HL-60/S4 treated with retinoic acid at 250 ng/mL for 4 days and 3 days (cell line): ENCODE measurements around the gene XPA.
"Not testable (repeated sequence)": the region's sequence is repeated elsewhere in the genome, so short reads cannot be mapped to it uniquely, and the experiment has no call there.

Experiments
- in situ Hi-C: fragments of 300-500 bp; cut with MboI; formaldehyde crosslinking; loops from 2 replicates; pipeline ENCODE4 v1.7.0; 2022; ENCODE audit warnings: low sequenced_read_pairs

XPA gene

DNA sequence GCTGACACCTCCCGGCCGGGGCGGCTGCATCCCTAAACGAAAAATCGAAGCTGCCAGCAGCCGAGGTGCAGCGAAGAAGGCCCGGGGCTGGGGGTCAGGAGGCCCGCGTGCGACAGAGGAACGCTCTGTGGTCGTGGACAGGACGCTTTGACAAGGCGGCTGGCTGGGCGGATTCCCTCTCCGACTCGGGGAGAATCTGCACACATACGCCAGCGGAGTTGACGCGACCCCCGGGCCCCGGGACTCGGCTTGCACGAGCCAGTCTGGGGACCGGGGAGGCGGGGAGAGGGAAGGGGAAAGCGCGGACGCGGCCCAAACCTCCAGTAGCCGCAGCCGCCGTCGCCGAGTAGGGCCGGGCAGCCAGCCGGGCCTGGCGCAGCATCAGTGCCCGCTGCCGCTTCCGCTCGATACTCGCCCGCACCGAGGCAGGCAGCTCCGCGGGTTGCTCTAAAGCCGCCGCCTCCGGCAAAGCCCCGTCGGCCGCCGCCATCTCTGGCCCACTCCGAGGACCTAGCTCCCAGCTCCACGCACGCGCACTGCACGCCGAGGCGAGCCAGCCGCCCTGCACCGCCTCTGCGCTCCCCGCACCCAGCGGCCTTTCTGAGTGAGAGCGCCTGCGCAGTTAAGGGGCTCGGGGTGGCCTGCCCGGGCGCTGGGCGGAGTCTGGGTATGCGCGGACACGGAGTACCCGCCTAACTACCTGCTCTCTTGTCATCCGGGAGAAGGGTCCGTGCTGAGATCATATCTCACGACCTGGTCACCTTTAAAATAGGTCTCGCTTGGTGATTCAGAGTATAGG, at the start of gene XPA:
Gene XPA (minus strand): TSS at position 538 of the 799 bp plus-strand sequence. CDS start 48 bp downstream, at position 490.
- in situ Hi-C loops: no loop called here

DNA sequence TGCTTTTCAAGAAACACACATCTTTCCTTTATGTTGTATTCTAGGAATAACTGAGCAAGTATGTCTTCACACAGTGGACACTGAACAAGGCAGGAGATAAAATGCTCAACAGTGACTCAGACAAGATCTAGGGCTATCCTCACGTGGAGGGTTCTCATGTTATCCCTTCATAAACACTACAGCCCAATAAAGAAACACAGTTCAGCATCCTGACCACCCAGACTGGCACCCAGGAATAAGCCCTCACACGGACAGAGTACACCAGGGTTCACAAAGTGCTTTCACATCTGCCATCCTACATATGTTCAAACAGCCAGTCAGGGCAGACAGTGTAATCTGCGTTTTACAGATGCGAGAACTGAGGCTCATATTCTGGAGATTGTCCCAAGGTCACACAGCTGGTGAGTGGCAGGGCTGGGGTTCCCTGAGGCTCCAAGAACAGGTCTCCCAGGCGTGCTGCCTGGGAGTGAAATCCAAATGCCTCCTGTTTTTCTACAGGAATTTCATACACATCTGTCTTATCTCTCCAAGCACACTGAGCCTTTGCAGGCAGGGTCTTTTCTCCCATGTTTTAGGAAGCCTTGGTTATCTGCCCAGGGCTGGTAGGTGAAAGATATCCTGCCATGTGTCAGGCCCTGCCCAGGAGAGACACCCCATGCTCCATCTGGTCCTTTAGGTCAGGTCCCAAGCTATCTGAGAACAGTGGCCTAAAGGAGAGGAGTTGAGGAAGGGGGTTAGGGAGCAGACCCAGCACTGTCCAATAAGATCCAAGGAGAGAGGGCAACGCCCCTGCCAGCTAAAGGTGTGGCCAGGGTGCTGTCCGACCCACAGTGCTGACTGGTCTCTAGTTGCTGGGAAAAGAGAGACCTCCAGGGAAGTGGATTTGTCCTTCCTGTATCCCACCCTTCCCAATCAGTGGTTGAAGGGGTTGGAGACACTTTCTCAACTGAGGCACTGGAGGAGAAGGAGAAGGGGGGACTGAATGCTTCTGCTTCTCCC, 47.9 kb upstream of the XPA start:
- in situ Hi-C loops: no loop called here

DNA sequence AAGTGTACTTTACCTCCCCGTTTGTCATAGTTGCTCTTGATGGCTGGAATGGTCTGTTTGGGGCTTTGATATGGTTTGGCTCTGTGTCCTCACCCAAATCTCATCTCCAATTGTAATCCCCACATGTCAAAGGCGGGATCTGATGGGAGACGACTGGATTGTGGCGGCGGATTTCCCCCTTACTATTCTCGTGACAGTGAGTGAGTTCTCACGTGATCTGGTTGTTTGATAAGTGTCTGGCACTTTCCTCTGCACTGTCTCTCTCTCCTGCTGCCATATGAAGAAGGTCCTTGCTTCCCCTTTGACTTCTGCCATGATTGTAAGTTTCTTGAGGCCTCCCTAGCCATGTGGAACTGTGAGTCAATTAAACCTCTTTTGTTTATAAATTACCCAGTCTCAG, 46.9 kb upstream of the XPA start:
- in situ Hi-C loops: not testable (repeated sequence)

DNA sequence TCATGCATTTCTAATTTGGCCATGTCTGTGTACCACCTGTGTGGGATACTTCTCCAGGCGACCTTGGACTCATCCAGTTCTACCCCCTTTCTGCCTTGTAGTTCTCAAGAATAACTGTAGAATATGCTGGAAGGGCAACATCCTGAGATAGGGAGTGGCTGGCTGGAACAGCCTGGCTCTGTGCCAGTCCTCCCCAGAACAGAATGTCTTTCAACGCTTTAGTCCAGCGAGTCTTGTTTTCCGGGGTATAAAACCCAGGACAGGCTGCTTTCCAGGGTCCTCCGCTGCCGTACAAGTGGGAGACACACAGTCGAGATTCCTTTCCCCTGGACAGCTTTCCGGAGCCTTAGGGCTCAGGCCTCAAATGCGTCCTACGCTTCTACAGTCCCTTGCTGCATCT, 45.4 kb upstream of the XPA start:
- in situ Hi-C loops: no loop called here

DNA sequence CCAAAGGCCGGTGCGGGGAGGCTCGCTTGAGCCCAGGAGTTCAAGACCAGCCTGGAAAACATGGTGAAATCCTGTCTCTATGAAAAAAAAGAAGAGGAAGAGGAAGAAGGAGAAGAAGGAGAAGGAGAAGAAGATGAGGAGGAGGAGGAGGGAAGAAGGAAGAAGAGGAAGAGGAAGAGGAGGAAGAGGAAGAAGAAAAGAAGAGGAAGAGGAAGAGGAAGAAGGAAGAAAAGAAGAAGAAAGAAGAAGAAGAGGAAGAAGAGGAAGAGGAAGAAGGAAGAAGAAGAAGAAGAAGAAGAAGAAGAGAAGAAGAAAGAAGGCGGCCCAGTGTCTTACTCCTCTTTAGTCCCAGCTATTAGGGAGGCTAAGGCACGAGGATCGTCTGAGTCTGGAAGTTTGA, 44.8 kb upstream of the XPA start:
- in situ Hi-C loops: no loop called here

DNA sequence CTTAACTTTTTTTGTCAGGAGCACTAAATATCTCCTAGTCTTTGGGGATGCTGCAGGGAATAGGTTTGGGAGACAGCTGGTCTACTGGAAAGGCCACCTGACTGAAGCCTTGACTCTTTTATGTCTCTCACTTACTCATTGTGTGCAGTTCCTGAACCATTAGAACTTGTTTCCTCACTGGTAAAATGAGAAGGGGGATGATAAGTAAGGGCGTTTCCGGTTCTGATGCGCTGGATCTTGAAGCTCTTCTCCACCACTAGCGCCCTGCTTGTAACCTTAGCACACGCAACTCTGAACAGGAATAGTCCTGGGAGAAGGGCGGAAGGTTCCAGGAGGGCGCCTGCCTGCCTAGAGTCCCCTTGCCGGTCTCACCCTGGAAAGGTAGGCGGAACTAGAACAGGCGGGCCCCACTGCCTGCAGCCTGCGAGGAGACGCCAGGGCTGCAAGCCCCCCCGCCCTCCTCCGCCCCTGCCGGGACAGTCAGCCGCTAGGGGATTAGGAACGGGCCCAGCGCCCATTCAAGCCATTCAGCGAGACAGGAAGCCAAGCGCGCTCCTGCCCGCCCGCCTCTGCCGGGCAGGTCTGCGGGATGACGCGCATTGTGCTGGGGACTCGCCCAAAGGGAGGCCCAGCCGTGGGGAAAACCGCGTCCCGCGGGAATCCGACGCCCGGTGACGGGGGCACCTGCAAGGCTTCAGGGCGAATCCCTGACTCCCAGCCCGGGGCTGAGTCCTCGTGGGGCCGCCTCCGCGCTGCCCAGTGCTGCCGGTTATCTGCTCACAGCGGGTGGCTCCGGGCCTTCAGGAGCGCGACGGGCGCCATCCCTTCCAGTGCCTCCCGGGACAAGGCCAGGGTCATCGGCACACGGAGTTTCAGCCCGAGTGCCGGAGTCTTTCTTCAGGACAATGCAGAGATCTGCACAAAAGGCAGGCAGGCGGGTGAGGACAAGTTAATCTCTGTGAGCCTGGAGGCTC, 44.0 kb upstream of the XPA start:
- in situ Hi-C loops: no loop called here

DNA sequence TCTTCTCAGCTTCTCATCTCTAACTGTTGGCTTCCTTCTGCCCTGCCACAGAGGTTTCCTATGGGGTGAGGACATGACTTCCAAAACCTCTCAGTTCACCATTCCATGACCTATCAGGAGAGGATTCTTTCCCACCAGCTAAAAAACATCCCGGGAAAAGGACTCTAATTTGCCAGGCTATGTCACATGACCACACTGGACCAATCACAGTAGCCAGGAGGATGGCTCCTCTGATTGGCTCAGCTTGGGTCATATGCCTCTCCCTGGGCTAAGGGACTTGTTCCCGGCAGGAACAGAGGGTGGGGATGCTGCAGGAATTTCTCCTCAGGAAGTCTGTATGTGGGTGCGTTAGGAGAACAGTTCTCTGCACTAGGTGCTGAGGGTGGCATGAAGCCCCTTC, 40.3 kb upstream of the XPA start:
- in situ Hi-C loops: no loop called here

DNA sequence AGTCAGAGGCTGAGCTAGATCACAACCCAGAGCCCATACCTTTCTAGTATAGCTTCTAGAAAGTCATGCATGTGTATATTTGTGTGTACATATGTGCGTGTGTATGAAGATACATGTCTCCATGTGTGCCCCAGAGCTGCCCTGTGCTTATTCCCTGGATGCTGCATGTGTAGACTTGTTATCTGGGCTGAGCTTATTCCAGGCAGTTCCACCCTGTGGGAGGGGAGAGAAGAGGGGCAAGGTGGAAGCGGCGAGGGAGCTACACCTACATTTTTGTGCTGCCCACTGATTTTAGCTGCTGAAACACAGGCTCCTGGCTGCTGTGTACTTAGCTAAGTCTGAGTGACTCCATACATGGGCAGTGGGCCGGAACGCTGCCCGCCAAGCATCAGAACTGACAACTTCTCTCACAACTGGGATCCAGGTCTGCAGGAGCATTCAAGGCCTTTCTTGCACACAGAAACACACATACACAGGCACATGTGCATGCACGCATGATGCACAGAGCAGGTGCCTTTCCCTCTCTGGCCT, 38.0 kb upstream of the XPA start:
- in situ Hi-C loops: no loop called here

DNA sequence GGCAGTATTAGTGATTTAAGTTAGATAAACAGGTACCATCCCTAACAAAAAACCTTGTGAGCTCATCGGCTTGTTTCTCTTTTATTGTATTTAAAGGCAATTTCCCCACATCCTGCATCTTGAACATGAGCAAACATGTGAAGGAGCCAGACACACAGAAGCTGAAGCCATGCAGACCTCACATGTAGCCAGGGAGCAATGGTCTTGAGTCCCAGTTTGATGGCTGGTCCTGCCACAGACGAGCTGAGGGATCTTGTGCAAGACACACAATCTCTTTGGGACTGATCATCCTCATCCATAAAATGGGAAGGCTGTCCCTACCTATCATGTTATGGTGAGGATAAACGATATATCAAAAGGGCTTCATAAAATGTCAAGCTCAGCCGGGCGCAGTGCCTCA, 29.6 kb upstream of the XPA start:
- in situ Hi-C loops: no loop called here

DNA sequence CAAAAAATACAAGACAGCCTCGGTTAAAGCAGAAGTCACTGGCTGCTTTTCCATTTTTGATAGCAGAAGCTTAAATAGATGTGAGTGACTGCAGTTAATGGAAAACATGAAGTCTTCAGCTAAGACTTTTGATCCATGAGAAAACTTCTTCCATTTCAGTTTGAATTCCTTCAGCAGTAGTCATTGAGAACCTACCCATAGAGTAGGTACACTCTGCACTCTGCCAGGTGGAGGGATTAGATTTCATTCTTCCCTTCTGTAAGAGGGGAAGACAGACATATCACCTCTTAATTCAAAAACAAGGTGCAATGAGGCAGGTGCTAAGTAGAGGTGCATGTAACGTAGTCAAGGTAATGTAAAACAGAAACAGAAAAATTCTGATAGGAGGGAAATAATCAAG, 26.7 kb upstream of the XPA start:
- in situ Hi-C loops: loop anchor here (25.0 kb wide), 1 partner anchor 538 kb away; the partner anchor contains the start of gene TBC1D2

DNA sequence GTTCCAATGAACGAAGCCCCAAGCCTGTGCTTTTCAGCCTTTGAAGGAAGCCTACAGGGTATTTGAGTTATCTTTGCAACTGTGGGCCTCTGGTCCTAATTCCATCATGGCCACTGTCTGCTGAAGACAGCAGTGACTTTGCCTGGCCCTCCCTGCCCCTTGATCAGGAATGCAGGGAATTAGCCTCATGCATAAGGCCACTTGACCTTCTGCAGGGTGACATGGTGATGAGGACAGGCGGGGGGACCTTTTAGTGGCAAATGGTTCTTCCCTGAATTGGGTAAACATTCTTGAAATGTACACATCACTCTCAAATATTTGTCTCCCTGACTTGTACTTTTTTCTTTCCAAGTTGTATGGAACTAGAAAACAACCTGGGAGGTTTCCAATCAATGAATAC, 25.2 kb upstream of the XPA start:
- in situ Hi-C loops: loop anchor here (25.0 kb wide), 1 partner anchor 540 kb away; the partner anchor contains the start of gene TBC1D2

DNA sequence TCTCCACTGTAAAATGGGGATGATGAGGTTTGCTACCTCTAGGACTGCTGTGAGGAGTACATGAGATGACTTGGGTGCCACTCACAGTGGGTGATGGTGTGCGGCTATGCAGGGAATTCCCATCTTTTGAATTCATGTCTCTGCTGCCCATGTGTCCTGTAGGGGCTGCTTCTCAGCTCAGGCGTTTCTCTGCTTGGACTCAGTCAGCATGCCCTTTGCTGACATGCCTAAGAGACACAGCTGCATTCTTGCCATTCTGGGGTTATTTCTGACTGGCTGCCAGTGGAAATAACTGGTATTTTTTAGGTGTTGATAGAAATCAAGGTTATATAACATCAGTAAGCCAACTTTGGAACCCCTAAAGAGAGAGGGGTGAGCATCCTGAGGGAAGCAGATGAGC, 24.3 kb upstream of the XPA start:
- in situ Hi-C loops: loop anchor here (25.0 kb wide), 1 partner anchor 541 kb away; the partner anchor contains the start of gene TBC1D2

DNA sequence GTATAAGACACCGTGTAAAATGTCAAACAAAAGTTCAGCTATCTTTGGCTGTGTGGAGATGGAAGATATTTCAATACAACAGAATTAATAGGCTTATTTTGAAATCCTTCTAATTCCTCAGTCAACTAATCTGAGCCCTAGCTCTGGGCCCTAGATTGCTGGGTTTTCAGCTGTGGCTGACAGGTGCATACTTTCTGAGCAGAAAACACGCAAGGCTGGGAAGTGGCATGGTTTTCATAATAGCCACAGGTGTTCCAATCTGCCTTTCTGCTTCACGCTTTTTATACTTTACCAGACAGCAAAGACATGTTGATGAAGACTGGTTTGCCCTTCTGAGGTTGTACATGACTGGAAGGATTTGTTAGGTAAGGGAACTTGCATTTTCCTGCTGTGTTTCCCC, 20.7 kb upstream of the XPA start:
- in situ Hi-C loops: loop anchor here (25.0 kb wide), 1 partner anchor 544 kb away; the partner anchor contains the start of gene TBC1D2

DNA sequence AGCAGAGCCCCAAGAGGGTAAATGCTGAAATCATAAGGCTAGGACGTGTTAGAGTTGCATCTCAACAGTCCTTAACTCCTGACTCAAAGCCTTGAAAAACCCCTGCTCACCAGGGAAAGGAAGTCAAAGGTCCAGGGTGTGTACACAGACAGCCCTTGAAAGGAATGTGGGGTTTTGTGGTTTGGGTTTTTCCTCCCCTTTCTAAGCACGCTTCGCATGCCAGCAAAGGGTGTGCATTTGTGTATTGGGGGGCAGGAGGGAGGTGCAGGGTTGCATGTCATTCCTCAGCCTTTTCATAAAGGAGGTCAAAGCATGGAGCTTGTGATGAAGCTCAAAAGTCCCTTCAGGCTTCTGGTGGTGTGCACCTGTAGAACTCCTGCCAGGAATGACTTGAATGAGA, 17.3 kb upstream of the XPA start:
- in situ Hi-C loops: loop anchor here (25.0 kb wide), 1 partner anchor 548 kb away; the partner anchor contains the start of gene TBC1D2

DNA sequence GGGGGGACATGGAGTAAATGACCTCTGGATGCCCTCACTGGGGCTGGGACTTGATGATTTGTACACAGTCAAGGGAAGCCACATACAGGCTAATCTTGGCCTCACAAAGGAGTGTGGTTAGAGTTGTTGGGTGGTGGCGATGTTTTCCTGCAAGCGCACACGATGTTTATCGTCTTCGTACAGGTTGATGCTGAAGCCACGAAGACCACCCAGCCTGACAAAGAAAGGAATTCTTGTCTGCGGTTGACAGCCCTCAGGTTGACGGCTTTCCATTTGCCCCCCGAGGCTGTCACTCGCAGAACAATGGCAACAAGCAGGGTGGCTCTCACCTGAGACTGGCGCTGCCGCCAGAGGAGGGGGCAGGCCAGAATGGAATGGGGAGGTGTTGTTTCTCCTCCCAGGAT, 14.1 kb upstream of the XPA start:
- in situ Hi-C loops: loop anchor here (25.0 kb wide), 1 partner anchor 551 kb away; the partner anchor contains the start of gene TBC1D2

DNA sequence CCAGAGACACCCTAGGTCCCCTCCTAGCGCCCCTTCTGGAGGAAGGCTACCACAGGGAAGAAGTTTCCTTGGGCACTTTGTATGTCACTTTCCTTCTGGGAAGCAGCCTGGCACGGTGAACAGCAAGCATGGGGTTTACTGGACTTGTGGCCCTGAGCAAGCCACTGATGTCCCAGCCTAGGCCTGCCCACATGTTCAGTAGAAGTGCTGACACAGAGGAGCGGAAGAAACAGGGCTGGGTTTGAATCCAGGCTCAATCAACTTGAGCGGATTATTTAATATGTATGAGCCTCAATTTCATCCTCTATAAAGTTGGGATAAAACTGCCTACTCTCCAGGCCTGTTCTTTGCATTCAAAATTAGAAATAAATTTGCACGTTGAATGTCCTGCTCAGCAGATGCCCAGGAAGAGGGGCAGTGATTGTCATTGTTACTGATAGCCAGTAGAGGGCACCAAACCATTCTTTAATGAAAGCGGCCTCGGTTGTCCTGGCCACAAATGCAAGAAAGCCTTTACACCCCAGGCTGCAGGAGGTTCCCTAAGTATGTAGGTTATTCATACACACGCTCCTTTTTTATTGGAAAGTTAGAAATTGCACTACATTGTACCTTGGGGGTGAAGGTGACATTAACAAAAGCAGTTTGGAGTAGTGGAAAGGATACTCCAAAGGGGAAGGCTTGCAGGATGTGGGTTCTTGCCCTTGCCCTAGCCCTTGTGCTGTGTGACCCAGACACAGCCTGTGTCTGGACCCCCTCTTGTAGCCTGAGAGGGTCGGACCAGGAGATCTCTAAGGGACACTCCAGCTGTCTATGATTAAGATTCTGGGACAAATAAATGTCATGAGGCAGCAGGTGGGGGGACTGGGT, 13.4 kb upstream of the XPA start:
- in situ Hi-C loops: loop anchor here (25.0 kb wide), 1 partner anchor 552 kb away; the partner anchor contains the start of gene TBC1D2

DNA sequence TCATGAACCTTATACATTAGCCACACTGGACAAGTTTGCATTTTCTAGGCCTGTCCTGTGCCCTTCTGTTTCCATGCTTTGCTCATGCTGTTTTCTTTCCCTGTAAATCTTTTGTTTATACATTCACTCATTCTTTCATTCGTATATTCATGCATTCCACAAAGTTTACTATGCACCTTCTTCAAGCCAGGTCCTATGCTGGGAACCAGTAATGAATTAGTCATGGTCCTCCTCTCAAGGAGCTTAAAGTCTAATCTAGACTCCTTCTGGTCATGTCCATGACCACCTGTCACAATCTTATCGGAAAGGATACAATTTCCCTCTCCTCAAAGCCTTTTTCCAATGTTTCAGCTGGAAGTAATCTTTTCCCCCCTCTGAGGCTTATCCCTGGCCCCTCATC, 9.1 kb upstream of the XPA start:
- in situ Hi-C loops: loop anchor here (25.0 kb wide), 1 partner anchor 556 kb away; the partner anchor contains the start of gene TBC1D2

DNA sequence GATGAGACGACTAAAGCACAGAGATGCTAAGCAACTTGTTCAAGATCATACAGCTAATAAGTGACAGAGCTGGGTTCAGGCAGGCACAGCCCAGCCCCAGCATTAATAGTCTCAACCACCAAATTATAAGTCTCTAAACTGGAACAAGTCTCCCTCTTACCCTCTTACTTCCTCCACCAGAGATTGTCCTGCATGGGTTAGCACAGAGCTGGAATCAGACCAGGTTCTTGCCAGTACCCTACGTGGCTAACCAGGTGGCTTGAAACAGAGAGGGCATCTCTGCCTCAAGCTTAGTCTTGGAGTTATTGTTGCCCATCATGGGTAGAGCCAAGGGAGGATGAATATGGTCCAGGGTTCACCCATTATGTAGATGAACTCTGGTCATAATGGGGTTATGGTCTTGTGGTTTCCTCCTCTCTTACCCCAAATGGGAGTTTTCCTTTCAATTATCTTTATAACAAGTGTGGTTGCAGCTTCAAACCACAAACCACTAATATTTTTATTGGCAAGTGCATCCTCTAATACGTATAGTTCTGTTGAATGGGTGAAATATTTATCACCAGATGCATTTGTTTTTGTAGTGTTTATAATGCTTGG, 8.3 kb upstream of the XPA start:
- in situ Hi-C loops: loop anchor here (25.0 kb wide), 1 partner anchor 557 kb away; the partner anchor contains the start of gene TBC1D2
